Measurements from ENCODE around the gene CD247.

Gene CD247

DNA sequence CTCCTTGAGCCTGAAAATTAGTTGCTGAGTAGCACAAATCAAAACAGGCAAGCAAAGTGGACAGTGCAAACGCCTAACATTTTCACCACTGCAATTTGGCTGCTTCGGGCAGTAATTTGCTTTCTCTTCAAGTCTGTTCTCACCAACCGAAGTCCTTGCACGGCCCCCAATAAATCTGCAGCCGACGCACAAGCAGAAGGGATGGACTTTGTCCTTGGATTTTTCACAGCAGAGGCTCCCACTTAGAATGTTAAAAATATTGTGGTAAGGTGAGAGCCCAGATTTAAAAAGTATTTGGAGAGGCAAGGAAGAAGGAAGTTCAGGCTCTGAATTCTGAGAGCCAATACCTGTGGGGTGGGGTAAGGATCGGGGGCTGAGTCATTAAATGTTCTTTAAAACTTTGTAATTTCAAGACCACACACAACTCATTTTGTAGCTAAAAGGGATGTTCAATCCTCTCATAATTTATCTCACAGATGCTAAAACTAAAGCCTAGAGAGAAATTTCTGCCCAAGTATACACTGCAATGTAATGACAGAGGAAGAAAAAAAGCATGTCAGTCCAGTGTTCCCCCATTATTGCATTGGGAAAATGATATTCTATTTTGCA is 6.2 kb downstream of the CD247 start:
- peak; percentile 29 for DNase-seq (ENCODE audit: low spot score)

DNA sequence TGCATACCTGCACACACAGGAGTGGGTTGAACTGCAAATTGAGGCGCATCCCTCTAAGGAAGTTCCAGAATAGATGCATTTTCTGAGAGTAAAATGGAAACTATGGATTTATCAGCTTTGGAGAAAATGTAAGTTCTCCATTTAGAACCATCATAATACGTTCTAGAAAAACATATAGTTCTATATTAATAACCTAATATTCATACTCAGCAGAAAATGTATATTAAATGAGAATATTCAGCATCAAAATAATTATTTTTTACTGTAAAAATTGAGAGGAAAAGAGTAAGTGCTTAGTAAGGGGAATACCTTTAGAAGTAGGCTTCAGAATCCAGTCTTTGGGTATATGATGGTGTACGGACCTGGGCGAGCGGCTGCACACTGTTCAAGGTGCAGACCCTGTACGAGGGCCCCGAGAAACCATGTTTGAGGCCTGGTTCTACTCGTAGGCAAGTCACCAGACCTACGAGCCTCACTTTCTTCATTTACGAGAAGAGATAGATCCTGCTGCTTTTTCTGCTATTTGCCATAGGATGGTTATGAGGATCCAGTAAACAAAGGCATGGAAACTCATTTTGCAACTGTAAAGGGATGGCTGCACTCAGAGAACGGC is 6.8 kb downstream of the CD247 start:
- DNase-seq (ENCODE audit: low spot score) = no peak

DNA sequence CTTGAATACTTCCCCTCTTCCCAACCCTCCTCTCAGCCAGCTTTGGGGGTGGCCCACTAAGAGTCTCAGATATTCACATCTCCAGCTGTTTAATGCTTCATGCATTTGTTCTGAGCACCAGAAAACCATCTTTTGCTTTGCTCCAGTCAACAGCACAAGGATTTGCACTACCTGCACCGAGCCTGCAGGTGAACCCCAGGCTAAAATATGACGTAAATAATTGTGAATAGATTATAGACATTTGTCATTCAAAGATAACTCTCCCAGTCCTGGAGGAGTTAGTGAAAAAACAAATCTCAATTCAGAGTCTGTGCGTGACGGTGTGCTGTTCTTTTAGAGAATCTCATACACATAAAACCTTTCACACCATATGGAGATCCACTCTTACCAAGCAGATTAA is 7.4 kb downstream of the CD247 start:
- no peak for DNase-seq (ENCODE audit: low spot score)

DNA sequence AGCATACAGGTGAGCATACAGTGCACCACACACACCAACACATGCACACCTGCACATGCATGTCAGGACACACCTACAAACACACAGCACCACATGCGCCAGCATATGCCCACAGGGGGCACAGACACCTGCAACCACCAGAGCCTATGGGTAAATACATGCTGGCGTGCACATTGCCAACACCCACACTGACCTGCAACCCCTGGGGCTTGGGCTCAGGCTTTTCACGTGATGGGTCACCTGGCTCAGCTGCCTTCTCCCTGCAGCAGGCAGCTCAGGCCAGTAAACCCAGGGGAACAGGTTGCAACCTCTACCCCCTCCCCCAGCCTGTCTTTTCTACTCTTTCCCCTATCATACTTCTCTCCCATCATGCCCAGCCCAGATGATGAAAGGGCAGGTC is 8.1 kb downstream of the CD247 start:
- no peak for DNase-seq (ENCODE audit: low spot score)

DNA sequence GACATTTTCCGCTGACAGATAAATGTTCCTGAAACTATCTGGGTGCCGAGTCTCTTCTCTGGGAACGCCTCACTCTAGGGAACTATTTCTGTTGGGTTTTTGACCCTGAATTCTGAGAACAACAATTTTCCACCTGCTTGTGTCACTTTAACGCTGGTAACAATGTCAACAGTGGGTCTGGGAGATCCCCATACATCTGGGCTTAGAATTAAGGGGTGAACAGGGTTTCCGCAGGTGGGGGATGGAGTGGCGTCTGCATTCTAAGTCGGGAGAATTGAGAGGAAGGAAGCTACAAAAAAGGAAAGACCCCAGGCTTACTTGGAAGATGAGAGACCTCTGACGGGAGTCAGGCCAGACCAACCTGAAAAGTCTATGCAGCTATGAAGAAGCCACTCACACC is 8.7 kb downstream of the CD247 start:
- DNase-seq (ENCODE audit: low spot score) = peak; percentile 36

DNA sequence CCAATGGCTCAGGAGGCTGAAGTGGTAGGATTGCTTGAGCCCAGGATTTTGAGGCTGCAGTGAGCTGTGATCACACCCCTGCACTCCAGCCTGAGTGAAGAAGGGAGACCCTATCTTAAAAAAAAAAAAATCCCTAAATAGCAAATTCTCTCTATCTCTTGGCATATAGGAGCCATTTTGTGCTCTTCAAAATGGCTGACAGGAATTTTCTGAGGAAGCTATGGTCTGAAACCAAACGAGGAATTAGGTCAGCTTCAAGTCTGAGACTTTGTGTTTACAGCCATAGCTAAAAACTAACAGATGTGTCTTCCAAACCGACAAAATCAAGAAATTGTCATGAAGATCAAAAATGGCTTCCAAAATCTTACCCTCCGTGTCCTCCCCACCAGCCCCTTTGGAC is 10.6 kb downstream of the CD247 start:
- DNase-seq (ENCODE audit: low spot score) = no peak

DNA sequence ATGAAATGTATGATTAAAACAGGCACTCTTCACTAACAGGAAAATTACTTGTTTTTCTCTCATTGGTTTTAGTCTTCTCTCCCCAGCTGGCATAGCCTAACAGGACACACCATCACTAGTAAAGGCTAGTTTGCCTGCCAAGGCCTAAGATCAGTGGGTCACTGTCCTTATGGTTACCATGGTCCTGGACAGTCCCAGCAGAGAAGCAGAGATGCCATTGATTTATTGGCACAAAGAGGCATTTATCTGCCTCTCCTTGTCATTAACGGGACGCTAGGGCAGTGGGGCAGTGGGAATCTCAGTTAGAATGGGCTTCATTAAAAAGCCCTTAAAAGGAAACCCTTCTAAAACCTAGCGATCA is 13.9 kb downstream of the CD247 start:
- DNase-seq (ENCODE audit: low spot score) = no peak

DNA sequence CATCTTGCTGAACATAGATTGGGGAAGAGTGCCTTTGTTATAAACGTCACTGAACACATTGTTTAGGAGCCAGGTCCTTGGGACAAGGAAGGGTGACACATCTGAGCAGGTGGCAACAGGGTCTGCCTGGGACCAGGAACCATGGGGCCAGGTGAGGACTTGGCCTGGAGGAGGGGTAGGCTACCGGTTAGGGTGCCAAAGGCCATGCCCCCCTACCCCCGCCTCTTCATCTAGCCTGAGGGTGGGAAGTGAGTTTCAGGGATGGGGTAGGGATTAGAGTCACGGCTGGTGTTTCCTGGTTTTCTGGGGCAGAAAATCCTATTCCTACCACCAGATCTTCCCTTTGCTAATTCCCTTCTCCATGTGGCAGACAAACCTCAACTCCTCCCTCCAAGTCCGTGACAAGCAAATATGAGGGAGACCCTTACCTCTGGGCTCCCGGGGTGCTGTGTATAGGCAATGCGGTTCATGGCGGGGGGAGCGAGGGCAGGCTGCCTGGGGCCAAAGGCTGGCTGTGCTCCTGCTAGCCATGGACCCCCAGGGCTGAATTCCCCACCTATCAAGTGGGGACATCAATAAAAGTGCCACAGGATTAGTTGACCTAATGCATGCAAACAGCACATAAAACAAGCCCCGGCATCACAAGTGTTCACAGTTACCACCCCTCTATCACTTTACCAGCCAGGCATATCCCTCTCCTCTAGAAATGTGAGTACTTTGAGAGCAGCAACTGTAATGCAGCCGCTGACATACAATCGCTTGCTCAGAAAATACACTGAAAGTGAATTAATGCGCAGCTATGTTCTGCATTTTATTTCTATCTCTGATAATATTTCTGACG is 14.5 kb downstream of the CD247 start:
- DNase-seq (ENCODE audit: low spot score) = no peak

DNA sequence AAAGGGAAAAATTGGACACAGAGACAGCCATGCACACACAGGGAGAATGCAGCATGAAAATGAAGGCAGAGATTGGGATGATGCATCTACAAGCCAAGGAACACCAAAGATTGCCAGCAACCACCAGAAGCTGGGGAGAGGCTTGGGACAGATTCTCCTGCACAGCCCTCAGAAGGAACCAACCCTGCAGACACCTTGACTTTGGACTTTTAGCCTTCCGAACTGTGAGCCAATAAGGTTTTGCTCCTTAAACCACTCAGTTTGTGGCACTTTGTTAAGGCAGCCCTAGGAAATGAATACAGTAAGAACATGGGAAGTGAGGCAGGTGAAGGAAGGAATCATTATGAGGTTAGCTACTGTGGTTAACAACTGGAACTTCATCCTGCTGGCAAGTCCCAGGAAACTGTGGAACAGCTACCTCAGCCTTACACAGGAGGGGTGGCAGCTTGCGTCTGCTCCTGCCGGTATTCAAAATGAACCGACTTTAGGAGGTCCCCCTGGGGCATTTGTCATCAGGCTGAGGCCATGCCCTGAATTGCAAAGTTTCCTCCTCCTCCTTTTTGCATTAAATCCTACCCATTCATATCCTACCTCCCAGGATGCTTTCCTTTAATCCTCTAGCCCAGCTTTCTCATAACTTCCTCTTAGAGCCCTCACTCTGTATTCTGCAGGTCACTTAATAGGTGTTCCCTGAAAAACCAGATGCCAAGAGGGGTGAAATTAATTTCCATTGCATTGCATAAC is 15.4 kb downstream of the CD247 start:
- no peak for DNase-seq (ENCODE audit: low spot score)

DNA sequence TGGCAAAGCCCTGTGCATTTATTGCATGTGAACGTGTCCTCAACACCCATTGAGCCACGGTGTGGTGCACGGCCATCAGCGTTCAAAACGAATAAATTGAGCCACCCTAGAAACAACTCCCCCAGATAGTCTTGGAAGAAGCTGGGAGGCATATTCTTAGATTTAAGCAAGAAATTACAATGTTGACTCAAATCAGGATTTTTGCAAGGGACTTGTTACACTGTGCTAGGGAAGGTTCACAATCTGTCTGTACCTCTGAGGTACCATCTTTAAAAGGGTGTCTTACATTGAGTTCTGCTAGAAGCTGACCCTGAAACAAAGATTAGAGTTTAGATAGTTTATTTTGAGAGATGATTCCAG is 16.2 kb downstream of the CD247 start:
- no peak for DNase-seq (ENCODE audit: low spot score)

DNA sequence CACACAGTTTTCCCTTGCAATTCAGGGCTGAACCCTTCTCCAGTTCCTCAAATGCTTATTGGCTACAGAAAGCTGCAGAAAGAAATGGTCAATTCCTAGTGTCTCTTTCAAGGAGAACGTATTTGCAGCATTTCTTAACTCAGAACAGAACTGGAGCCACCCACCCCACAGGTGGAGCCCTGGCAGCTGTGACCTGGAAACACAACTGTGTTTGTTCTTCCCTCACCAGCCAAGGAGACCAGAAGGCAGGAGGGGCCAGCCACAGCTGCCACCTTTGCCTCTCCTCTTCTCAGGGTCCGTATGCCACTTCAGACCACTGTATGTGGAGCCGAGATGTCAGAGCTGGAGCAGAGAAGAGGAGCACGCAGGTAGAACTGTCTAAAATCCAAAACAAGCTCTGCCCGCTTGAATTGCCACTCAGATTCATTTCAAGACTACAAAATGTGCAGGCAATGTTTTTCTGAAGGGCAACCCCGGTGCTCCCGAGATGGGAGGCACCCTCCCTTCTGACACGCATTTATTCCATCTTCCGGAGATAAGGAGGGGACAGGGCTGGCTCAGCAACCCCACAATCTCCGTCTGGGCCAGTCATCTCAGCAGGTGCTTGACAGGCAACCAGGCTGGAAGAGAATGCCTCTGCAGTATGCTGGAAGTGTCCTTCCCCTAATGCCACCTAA is 16.7 kb downstream of the CD247 start:
- no peak for DNase-seq (ENCODE audit: low spot score)

DNA sequence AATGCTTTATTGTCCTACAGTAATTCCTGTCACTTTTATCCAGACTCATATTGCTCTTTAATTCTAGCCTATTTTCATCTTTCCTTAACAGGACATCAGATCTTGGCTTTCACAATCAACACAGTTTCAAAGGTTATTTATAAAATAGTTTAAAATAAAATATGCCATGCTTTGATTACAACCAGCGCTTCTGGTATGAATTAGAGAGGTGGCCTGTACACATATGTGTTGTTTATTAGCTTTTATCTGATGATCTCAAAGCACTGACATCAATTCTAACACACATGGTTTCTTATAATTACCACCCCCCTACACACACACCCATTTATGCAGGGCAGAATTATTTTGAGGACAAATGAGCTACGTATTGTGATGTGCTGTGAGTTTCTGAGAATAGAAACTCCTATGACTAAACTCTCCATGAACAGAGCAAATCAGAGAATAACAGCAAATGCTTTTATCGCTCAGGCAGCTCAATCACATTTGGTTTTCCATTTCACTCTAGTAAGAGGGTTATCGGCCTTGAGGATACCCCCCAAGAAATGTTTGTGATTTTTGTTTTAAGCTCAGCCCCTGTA is 18.0 kb downstream of the CD247 start:
- DNase-seq (ENCODE audit: low spot score) = peak; percentile 77

DNA sequence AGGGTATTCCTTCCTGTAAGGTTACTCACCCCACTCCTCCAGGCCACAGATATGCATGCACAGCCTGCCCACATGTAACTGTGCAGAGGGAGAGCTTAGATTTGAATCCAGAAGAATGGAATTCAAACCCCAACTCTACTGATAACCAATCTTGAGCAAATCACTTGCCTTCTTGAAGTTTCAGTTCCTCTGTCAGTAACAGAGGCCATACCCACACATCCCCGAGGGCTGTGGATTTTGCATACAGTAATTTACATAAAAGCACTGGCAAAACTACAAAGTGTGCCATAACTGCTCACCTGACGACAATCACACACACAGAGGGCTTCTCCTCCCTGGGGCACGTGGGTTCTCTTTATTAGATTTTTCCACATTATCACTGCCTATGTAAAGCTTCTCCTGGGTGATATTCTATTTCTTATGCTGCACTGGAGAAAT is 18.6 kb downstream of the CD247 start:
- peak; percentile 35 for DNase-seq (ENCODE audit: low spot score)

DNA sequence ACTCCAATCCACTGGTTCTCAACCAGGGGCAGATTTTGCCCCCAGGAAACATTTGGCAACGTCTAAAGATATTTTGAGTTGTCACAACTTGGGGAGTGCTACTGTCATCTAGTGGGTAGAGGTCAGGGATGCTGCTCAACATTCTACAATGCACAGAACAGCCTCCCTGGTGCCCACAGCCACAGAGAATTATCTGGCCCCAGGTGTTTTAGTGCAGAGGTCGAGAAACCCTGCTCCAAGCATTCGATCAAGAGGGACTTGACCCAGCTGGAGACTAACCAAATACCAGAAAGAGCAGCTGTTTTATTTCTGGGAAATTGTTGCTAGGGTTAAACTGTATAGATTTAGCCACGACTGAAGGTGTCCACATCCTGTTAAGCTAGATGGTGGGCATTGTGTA is 19.2 kb downstream of the CD247 start:
- no peak for DNase-seq (ENCODE audit: low spot score)

DNA sequence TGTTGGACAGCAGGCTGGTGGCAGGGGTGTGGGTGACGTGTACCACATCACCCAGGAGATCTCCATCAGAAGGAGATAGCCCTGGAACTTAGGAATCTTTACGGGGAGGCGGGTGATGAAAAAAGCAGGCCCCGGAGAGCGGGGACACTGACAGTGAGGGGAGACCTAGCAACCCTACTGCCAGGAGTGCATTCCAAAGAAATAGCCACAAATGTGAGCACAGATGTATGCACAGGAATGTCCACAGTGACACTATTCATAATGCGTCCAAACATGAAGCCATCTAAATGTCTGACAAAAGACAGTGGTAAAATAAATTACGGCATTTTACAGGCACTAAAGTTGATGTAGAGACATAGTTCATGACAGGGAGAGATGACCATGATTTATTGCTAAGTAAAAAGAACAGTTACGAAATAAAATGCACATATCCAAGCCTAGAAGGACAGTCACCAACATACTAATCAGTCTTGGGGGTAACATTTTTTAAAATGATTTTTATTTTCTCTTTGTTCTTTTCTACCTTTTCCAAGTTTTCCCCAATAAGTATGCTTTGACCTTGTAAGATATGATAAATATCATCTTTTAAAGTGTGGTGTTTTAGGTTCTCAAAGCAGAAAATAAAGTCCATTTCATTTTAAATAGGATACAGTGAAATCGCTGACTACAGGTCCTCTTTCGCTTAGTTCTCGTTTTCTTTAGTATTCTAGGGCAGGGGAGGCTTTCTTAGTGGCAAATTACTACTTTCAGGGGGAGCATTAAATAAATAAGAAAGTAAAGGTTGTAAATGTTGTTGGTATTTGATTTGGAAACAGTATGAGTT is 21.3 kb downstream of the CD247 start:
- no peak for DNase-seq (ENCODE audit: low spot score)

DNA sequence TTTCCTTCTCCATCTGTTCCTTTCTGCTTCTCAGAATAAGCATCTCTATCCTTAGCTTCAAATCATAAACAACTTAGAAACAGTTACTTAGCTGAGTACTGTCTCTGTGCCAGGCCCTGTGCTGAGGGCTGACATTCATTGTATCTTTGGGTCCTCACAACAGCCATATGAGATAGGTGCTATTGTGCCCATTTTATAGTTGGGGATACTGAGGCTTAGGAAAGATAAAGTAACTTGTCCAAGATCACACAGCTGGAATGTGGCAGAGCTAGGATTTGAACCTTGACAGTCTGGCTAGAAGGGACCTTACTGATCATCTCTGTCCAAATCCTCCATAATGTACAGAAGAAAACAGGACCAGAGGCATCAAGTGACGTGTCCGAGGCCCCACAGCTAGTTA is 25.0 kb downstream of the CD247 start:
- no peak for DNase-seq (ENCODE audit: low spot score)

DNA sequence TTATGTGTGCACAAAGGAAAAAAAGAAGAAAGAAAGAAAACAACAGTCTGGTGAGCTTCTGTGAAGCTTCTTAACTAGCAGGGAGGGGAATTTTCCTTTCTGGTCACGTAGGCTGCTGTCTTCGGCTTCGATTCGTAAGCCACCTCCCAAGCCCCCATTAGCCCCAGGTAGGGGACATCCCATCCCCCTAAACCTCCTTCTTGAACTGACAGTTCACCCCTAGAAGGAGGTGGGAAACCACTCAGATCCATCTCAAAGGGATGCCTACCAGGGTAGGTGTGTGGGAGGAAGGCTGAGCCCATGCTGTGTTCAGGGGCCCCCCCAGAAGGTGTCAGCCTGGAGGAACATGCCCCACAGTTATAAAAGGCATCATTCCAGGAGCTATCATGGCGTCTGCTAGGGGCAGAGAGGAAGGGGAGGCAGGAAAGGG is 25.8 kb downstream of the CD247 start:
- DNase-seq (ENCODE audit: low spot score) = peak; percentile 47

DNA sequence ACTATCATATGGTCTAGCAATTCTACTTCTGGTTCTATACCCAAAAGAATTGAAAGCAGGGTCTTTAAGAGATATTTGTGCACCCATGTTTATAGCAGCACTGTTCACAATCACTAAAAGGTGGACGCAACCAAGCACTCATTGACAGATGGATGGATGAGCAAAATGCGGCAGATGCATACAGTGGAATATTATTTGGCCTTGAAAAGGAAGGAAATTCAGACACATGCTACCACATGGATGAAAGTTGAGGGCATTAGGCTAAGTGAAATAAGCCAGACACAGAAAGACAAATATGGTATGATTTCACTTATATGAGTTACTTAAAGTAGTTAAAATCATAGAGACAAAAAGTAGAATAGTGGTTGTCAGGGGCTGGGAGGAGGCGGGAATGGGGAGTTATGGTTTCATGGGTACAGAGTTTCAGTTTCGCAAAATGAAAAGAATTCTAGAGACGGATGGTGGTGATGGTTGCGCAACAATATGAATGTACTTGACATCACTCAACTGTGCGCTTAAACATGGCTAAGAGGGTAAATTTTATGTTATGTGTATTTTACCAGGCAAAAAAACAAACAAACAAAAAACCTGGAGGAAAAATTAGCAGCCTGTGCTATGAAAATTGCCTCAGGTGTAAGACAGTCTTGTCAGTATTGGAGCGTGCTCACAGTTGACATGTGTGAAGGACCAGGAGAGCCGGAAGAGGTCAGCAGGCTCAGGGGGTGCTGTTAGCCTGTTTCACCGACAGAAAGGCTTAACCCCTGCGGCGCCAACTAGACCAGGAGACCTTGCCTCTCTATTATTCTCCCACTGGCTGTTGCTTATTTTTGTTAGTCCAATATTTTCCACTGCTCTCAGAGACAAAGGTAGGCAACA is 26.5 kb downstream of the CD247 start:
- no peak for DNase-seq (ENCODE audit: low spot score)

DNA sequence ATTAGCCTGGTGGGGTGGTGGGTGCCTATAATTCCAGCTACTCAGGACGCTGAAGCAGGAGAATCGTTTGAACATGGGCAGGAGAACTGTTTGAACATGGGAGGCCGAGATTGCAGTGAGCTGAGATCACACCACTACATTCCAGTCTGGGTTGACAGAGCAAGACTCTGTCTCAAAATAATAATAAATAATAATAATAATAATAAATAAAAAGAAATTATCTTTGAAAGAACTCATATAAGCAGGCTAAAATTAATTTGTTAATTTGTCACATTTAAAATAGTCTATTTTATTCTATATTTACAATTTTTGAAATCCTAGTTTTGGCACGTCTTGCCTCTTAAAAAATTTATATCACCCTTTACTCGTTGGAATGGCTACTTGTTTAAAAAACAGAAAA is 27.6 kb downstream of the CD247 start:
- no peak for DNase-seq (ENCODE audit: low spot score)

Measured in CD4-positive, alpha-beta T cell treated with Interleukin-2 at 100 ng/mL for 4 hours (primary cell).